ENCODE data around the gene ADRM1.

ADRM1 gene

DNA sequence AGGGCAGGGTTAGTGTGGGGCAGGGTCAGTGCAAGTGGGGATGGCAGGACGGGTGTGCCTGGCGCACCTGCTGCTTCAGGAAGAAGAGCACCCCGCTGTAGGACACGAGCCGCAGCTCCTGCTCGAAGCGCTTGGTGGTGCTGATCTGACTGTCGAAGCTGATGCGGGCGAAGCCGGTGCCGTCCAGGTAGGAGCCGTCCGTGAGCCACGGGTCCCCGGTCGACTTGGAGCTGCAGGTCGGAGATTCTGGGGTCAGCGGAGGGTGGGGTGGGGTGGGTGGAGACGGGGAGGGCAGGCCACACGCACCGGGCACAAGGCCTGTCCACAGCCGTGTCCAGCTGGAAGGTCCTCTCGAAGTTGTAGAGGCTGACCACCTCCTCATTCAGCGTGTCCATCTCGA lies 10.2 kb downstream of the ADRM1 start:
- TF ChIP-seq, protein P1, sequence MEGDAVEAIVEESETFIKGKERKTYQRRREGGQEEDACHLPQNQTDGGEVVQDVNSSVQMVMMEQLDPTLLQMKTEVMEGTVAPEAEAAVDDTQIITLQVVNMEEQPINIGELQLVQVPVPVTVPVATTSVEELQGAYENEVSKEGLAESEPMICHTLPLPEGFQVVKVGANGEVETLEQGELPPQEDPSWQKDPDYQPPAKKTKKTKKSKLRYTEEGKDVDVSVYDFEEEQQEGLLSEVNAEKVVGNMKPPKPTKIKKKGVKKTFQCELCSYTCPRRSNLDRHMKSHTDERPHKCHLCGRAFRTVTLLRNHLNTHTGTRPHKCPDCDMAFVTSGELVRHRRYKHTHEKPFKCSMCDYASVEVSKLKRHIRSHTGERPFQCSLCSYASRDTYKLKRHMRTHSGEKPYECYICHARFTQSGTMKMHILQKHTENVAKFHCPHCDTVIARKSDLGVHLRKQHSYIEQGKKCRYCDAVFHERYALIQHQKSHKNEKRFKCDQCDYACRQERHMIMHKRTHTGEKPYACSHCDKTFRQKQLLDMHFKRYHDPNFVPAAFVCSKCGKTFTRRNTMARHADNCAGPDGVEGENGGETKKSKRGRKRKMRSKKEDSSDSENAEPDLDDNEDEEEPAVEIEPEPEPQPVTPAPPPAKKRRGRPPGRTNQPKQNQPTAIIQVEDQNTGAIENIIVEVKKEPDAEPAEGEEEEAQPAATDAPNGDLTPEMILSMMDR (IDR thresholded peaks at IDR 0.05; ENCODE audit: low read length, missing control alignments): no peak
- no peak for DNase-seq (ENCODE audit: low read depth)
- no peak overlapping the region for H3K4me3 ChIP-seq (replicated peaks; ENCODE audit: low read depth, low read length)

- DNase-seq (ENCODE audit: low read depth): no peak
- TF ChIP-seq, protein P1 (IDR thresholded peaks at IDR 0.05; ENCODE audit: low read length, missing control alignments): no peak
- H3K4me3 ChIP-seq (replicated peaks; ENCODE audit: low read depth, low read length): no peak overlapping the region
Observed at GRCh38 chr20:62313460-62314338, 10.9 kb downstream of the ADRM1 start.

GRCh38 chr20:62314339-62314638 lies 11.5 kb downstream of the ADRM1 start:
- no peak for DNase-seq (ENCODE audit: low read depth)
- TF ChIP-seq, protein P1 (IDR thresholded peaks at IDR 0.05; ENCODE audit: low read length, missing control alignments): no peak
- H3K4me3 ChIP-seq (replicated peaks; ENCODE audit: low read depth, low read length): no peak overlapping the region

DNA sequence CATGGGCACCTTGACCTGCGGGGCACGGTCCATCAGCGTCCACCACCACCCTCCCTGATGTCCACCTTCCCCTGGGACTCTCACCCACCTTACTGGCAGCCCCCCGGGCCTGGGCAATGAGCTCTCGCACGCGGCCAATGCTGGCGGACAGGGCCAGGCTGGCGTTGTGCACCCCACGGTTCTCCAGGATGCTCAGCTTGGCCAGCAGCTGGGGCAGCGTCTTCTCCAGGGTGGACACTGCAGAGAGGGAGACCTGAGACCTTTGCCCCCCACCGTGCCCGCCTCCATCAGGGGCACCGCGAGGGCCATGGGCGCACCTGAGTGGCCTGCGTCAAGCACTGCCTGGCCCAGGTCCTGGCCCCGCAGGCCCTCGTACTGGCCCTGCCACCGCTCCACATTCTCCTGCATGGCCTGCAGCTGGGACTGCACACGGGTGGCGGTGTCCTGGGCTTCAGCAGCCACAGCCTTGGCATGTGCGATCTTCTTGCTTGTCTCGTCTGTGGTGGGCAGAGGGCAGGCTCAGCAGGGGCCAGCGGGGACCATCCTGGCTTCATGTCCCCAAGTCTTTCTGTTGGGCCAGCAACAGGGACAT lies 12.0 kb downstream of the ADRM1 start:
- TF ChIP-seq, protein P1 (IDR thresholded peaks at IDR 0.05; ENCODE audit: low read length, missing control alignments): no peak
- no peak for DNase-seq (ENCODE audit: low read depth)
- no peak overlapping the region for H3K4me3 ChIP-seq (replicated peaks; ENCODE audit: low read depth, low read length)

DNA sequence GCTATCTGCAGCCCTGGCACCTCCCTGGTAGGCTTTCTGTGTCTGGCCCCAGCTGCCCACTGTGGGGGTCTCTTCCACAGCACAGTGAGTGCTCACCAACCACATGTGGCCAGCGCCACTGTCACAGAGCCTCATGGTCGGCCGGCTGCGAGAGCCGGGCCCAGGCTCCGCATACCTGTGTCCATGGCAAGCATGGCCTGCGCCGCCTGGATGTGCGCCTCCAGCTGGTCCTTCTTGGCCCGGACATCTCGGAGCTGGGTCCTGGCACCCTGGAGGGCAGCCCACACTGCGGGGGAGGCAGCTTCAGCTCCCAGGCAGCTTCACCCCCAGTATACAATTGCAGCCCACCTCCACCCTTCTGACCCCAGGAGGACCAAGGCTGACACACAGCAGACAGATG lies 13.0 kb downstream of the ADRM1 start:
- TF ChIP-seq, protein P1 (IDR thresholded peaks at IDR 0.05; ENCODE audit: low read length, missing control alignments): no peak
- no peak overlapping the region for H3K4me3 ChIP-seq (replicated peaks; ENCODE audit: low read depth, low read length)
- DNase-seq (ENCODE audit: low read depth): no peak

DNA sequence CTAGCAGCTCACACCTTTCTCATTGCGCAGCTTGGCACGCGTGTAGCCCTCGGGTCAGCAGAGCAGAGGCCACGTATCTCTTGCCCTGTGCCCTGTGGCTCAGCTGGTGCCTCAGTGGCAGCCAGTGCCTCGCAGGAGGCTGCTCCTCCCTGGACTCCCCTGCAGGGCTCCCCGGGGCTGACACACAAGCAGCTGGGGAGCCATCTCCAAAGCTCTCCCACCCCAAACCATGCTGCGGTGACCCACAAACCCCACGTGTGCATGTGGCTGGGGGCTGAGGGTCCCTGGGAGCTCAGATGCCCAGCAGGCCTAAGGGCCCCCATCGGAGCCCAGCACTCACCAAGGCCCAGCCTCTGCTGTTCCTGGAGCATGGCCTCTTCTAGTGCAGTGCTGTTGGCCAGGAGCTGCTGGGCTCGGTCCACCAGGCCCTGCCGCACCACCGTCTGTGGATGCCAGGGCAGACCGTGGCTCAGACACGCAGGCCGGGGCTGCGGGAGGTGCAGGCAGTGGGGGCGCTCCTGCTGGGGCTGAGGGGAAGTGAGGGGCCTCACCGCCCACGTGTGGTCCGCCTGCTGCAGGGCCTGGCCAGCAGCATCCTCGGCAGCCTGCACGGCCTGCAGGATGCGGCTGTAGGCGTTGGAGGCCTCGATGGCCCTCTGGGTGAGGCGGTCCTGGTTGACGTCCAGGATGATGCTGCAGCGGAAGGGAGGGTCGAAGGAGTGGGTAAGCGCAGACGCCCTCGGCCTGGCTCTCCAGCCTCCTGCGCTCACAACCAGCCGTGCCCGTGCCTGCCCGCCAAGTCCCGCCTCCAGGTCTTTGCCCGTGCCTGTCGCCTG lies 13.8 kb downstream of the ADRM1 start:
- TF ChIP-seq, protein P1 (IDR thresholded peaks at IDR 0.05; ENCODE audit: low read length, missing control alignments): no peak
- DNase-seq (ENCODE audit: low read depth): no peak
- H3K4me3 ChIP-seq (replicated peaks; ENCODE audit: low read depth, low read length): no peak overlapping the region
